K562 (cell line): ENCODE results near the gene LCE1B. TPM values are rescaled to one million over a fixed set of nuclear protein-coding genes. Genes with fewer than 3 reads are reported as not detected.

Experiments used
- ATAC-seq: fragments of 200-7000 bp; cut with Tn5 transposase; 3 replicates; pipeline ENCODE4 v1.9.1; 2020; ENCODE audit warnings: moderate library complexity
- BruUV-seq: library from RNA; stranded (reverse); fragments of 400-500 nt; replicated peaks from 2 replicates; lab custom pipeline; 2021; lab: Mats Ljungman, UMichigan
- CTCF ChIA-PET: fragments of 300-600 bp; formaldehyde crosslinking; extraction: SDS; loops from one replicate; lab custom pipeline; 2021; ENCODE audit warnings: low intra/inter-chr PET ratio; lab: Yijun Ruan, JAX
- POLR2A ChIA-PET: fragments of 300-600, 350-650 bp; sonication (Branson Sonifier 250); formaldehyde crosslinking; extraction: SDS; loops from one replicate; lab custom pipeline; 2021; ENCODE audit warnings: antibody characterized with exemption, inconsistent platforms; lab: Yijun Ruan, JAX
- DNase-seq, 4 experiments: peaks; one replicate each; pipeline versions ENCODE4 v3.0.0 to v3.0.0-alpha.2; 2011 to 2018; ENCODE audit warnings: low spot score in 3 of 4, mixed read lengths in 3 of 4; ENCODE audit errors: extremely low read depth in 1 of 4
- FAIRE-seq: peaks from 2 replicates; lab custom pipeline; 2011; peaks lifted over from hg19 to GRCh38; lab: Jason Lieb, UNC
- H2AFZ ChIP-seq: 2 replicates; pipeline ENCODE4 v1.6.0; 2011; ENCODE audit warnings: low read depth, low read length, control low read depth, inconsistent platforms
- H3K27ac ChIP-seq: fragments of 200-600 bp; 3 replicates; pipeline ENCODE4 v1.8.0; 2011; ENCODE audit warnings: low read depth, mild to moderate bottlenecking, control low read depth, inconsistent platforms, low read length, moderate library complexity, mixed read lengths; ENCODE audit errors: extremely low read depth
- H3K27me3 ChIP-seq, 2 experiments: fragments of 300-600 bp in 1 of 2; 2 replicates in 1 of 2; 3 replicates in 1 of 2; pipeline versions ENCODE4 v1.6.0 to v1.8.0; 2011; ENCODE audit warnings: inconsistent platforms in 2 of 2, low read length in 2 of 2, mild to moderate bottlenecking in 1 of 2, mixed read lengths in 1 of 2, moderate library complexity in 1 of 2; ENCODE audit not compliant: control insufficient read depth in 2 of 2, insufficient read depth in 2 of 2
- H3K36me3 ChIP-seq: fragments of 300-600 bp; 3 replicates; pipeline ENCODE4 v1.8.0; 2011; ENCODE audit warnings: mild to moderate bottlenecking, low read length, inconsistent platforms; ENCODE audit not compliant: control insufficient read depth, insufficient read depth
- H3K4me1 ChIP-seq, 2 experiments: fragments of 200-600 bp in 1 of 2; replicated peaks in 1 of 2; 2 replicates in 1 of 2; 3 replicates in 1 of 2; pipeline versions ENCODE4 v1.5.1 to v1.8.0; 2011; ENCODE audit warnings: inconsistent platforms in 2 of 2, low read length in 2 of 2, mild to moderate bottlenecking in 1 of 2, mixed read lengths in 1 of 2, moderate library complexity in 1 of 2; ENCODE audit not compliant: control insufficient read depth in 2 of 2, insufficient read depth in 2 of 2
- H3K4me2 ChIP-seq: 2 replicates; pipeline ENCODE4 v1.6.1; 2011; ENCODE audit warnings: low read length, control low read depth, inconsistent platforms, mixed read lengths; ENCODE audit not compliant: insufficient read depth
- H3K4me3 ChIP-seq: fragments of 200-600 bp; sonication (generic), shearing (Covaris generic); 2 replicates; pipeline ENCODE4 v1.5.1; 2016; ENCODE audit warnings: control low read depth, inconsistent platforms
- H3K79me2 ChIP-seq: fragments of 200-600 bp; 3 replicates; pipeline ENCODE4 v1.8.0; 2011; ENCODE audit warnings: low read length, inconsistent platforms; ENCODE audit not compliant: control insufficient read depth, insufficient read depth
- H3K9ac ChIP-seq, 2 experiments: 2 replicates each; pipeline versions ENCODE4 v1.6.0 to v1.6.1; 2011; ENCODE audit warnings: low read depth in 2 of 2, low read length in 2 of 2, control low read depth in 1 of 2, inconsistent platforms in 1 of 2, mild to moderate bottlenecking in 1 of 2, mixed read lengths in 1 of 2; ENCODE audit not compliant: insufficient read depth in 1 of 2
- H3K9me1 ChIP-seq: one replicate; pipeline ENCODE4 v1.6.0; 2011; ENCODE audit warnings: inconsistent platforms, mild to moderate bottlenecking, low read length, moderate library complexity; ENCODE audit not compliant: control insufficient read depth, insufficient read depth
- H3K9me3 ChIP-seq: replicated peaks from 2 replicates; pipeline ENCODE4 v1.5.1; 2011; ENCODE audit warnings: low read depth, low read length, inconsistent platforms; ENCODE audit not compliant: control insufficient read depth, insufficient read depth
- H4K20me1 ChIP-seq: replicated peaks from 2 replicates; pipeline ENCODE4 v1.6.1; 2011; ENCODE audit warnings: low read length, inconsistent platforms, mixed read lengths; ENCODE audit not compliant: control insufficient read depth, insufficient read depth
- KAT2B ChIP-seq: IDR thresholded peaks from one replicate; pipeline ENCODE4 v1.6.1; 2012; ENCODE audit warnings: low read depth, mild to moderate bottlenecking, control low read depth, inconsistent platforms, low read length, moderate library complexity
- NCOA1 ChIP-seq: fragments of 450-650 bp; IDR thresholded peaks from 2 replicates; pipeline ENCODE4 v1.6.1; 2016; ENCODE audit warnings: low read depth
- PML ChIP-seq: IDR thresholded peaks from 2 replicates; pipeline ENCODE4 v1.6.1; 2012; ENCODE audit warnings: low read length, inconsistent platforms
- PTTG1 ChIP-seq: fragments of 450-650 bp; IDR thresholded peaks from 2 replicates; pipeline ENCODE4 v1.6.1; 2016; ENCODE audit warnings: low read depth, mild to moderate bottlenecking, missing genetic modification characterization, missing compliant biosample characterization
- RAD21 ChIP-seq, 2 experiments: fragments of 250-450 bp in 1 of 2; fragments of 450-650 bp in 1 of 2; sonication (Bioruptor Pico) in 1 of 2; formaldehyde crosslinking in 1 of 2; IDR thresholded peaks in 1 of 2; conservative IDR thresholded peaks in 1 of 2; 2 replicates each; pipeline versions ENCODE4 v1.4.0 to v1.8.0; 2020 to 2022; ENCODE audit warnings: mild to moderate bottlenecking in 2 of 2, moderate library complexity in 1 of 2
- RFX1 ChIP-seq: fragments of 450-650 bp; IDR thresholded peaks from 2 replicates; pipeline ENCODE4 v1.6.1; 2016; ENCODE audit warnings: mild to moderate bottlenecking, moderate library complexity
- ZNF77 ChIP-seq: fragments of 250-450 bp; sonication (Bioruptor Pico); IDR thresholded peaks from 2 replicates; pipeline ENCODE4 v1.5.0; 2020
- WGBS: fragments of 100-300 bp; shearing (Covaris generic); methylation state at CpG from one replicate; pipeline ENCODE4 v1.1.6; 2016; ENCODE audit warnings: low coverage, mixed read lengths; ENCODE audit not compliant: insufficient coverage; ENCODE audit errors: missing lambda C conversion rate; 5-methylcytosine and 5-hydroxymethylcytosine counted together
- in situ Hi-C: fragments of 300-500 bp; cut with MboI; formaldehyde crosslinking; loops from 4 replicates; pipeline ENCODE4 v1.15.0; 2018; ENCODE audit warnings: inconsistent platforms, mixed read lengths
- intact Hi-C: fragments of 100-400 bp; cut with micrococcal nuclease; formaldehyde crosslinking; loops from 2 replicates; pipeline ENCODE4 v1.14.2; 2022
- polyA plus RNA-seq, 8 experiments: library from polyadenylated mRNA; depleted of rRNA in 4 of 8; stranded (reverse) in 5 of 8; unstranded in 3 of 8; fragments of >200 nt; fragmentation: Nextera tagmentation in 2 of 8; fragmentation: Illumina TruSeq in 1 of 8; extraction: Ambion mirVana in 2 of 8; extraction: Trizol in 1 of 8; gene quantifications; 2 replicates each; pipeline versions ENCODE4 v1.2.1 to v1.2.3, GENCODE V29; 2011 to 2014; ENCODE audit warnings: inconsistent platforms in 1 of 8, missing spikeins in 1 of 8
- total RNA-seq, 7 experiments: library from RNA; depleted of rRNA in 6 of 7; stranded (reverse); fragments of >200 nt in 6 of 7; fragmentation: Illumina TruSeq in 2 of 7; extraction: Trizol in 2 of 7; gene quantifications; 2 replicates each; pipeline versions ENCODE4 v1.2.1 to v1.2.3, GENCODE V29; 2011 to 2021; ENCODE audit warnings: low replicate concordance in 1 of 7

The LCE1B gene
- total and polyA plus RNA-seq, 9 of the 15 experiments (the other 6 are each of a cell fraction or from before 2014, with no cell fraction given) = not detected

GRCh38 chr1:152776361-152776760, 35.4 kb upstream of the LCE1B start:
- Histone ChIP-seq H3K9me3 (no peaks in the 10 kb centered on the region), H3K4me3 (no peak overlapping the region), H3K9me1 (no peaks in the 10 kb centered on the region), H3K4me2 (no peak overlapping the region), H4K20me1 (no peaks in the 10 kb centered on the region), H3K9ac (no peak overlapping the region), H3K79me2 (no peaks in the 10 kb centered on the region), H3K36me3 (no peaks in the 10 kb centered on the region), H3K4me1 (no peaks in the 10 kb centered on the region), H3K27ac (no peak overlapping the region), H2AFZ (no peak overlapping the region), H3K27me3 (no peaks in the 10 kb centered on the region)
- in situ Hi-C loops (no loop called here), intact Hi-C loops (no loop called here)
- WGBS = 0% methylated on average over 8 of the region's 11 CpGs
- ATAC-seq (no peak), FAIRE-seq (no peak), DNase-seq (no peak)
- BruUV-seq = no TSS peak
- POLR2A ChIA-PET = interaction anchor here (0.6 kb wide), 1 partner anchor 12 kb away, joined by 3 read pairs; no protein-coding TSS in a partner anchor
- CTCF ChIA-PET = no interaction called here
- TF ChIP-seq PML = no peak
- TF ChIP-seq KAT2B = no peak
- no peak for TF ChIP-seq PTTG1 (tag)
- no peak for TF ChIP-seq RFX1
- no peak for TF ChIP-seq ZNF77
- no peak for TF ChIP-seq RAD21 (CRISPR knock-in tag; conservative IDR thresholded peaks at IDR 0.05 in 1 of 2, IDR thresholded peaks at IDR 0.05 in 1 of 2)
- TF ChIP-seq NCOA1 = no peak
